HCT116 (cell line): Measurements from ENCODE around the gene UBIAD1. TPM values are rescaled to one million over a fixed set of nuclear protein-coding genes. Genes with fewer than 3 reads are reported as not detected.

Experiments used
- ATAC-seq: fragments of 200-7000 bp; cut with Tn5 transposase; 2 replicates; pipeline ENCODE4 v1.9.1; 2020; ENCODE audit warnings: mild to moderate bottlenecking, moderate library complexity
- BruUV-seq: library from RNA; stranded (reverse); fragments of 400-500 nt; replicated peaks from 2 replicates; lab custom pipeline; 2021; lab: Mats Ljungman, UMichigan
- CTCF ChIA-PET: fragments of 300-600 bp; sonication (Branson Sonifier 250); formaldehyde crosslinking; loops from one replicate; lab custom pipeline; 2021; ENCODE audit warnings: antibody characterized with exemption; lab: Charles Lee
- POLR2A ChIA-PET: fragments of 300-600, 350-600 bp; sonication (Branson Sonifier 250); formaldehyde crosslinking; loops from one replicate; lab custom pipeline; 2021; ENCODE audit warnings: antibody characterized with exemption; lab: Charles Lee
- RAD21 ChIA-PET, 2 experiments: fragments of 300-600 bp; sonication (Branson Sonifier 250); formaldehyde crosslinking; loops; one replicate each; lab custom pipeline; 2023; ENCODE audit warnings: low total read pairs in 2 of 2; ENCODE audit not compliant: uncharacterized antibody in 2 of 2, unreplicated experiment in 2 of 2, low non-redundant PET in 1 of 2; lab: Charles Lee
- DNase-seq: peaks from one replicate; pipeline ENCODE4 v3.0.0-alpha.2; 2010; ENCODE audit warnings: low read depth, low spot score
- H2AFZ ChIP-seq: fragments of 200-600 bp; shearing (Covaris generic), sonication (generic); 2 replicates; pipeline ENCODE4 v1.6.1; 2017; ENCODE audit warnings: low read depth, mixed run types, mixed read lengths, antibody characterized with exemption, low read length; ENCODE audit not compliant: poor library complexity, severe bottlenecking
- H3K27ac ChIP-seq: 2 replicates; pipeline ENCODE4 v1.5.1; 2012; ENCODE audit warnings: low read depth, low read length
- H3K27me3 ChIP-seq: fragments of 200-600 bp; sonication (generic); 2 replicates; pipeline ENCODE4 v1.6.1; 2016; ENCODE audit warnings: mixed run types, low read length, mixed read lengths; ENCODE audit not compliant: insufficient read depth
- H3K36me3 ChIP-seq, 2 experiments: fragments of 200-500 bp in 1 of 2; fragments of 200-600 bp in 1 of 2; sonication (Bioruptor generic) in 1 of 2; sonication (generic) in 1 of 2; 2 replicates each; pipeline versions ENCODE4 v1.5.1 to v1.6.1; 2014 to 2016; ENCODE audit warnings: low read length in 2 of 2, inconsistent platforms in 1 of 2, mixed read lengths in 1 of 2, mixed run types in 1 of 2; ENCODE audit not compliant: insufficient read depth in 2 of 2, control insufficient read depth in 1 of 2
- H3K4me1 ChIP-seq, 2 experiments: fragments of 200-600 bp in 1 of 2; sonication (generic) in 1 of 2; 2 replicates each; pipeline versions ENCODE4 v1.5.1 to v1.6.1; 2012 to 2017; ENCODE audit warnings: low read length in 2 of 2, inconsistent platforms in 1 of 2, mild to moderate bottlenecking in 1 of 2, mixed read lengths in 1 of 2, mixed run types in 1 of 2, moderate library complexity in 1 of 2; ENCODE audit not compliant: insufficient read depth in 2 of 2, control insufficient read depth in 1 of 2
- H3K4me2 ChIP-seq: fragments of 200-600 bp; sonication (generic); 2 replicates; pipeline ENCODE4 v1.6.1; 2017; ENCODE audit warnings: mixed run types, low read length, mixed read lengths
- H3K4me3 ChIP-seq, 2 experiments: fragments of 200-600 bp in 1 of 2; sonication (generic) in 1 of 2; replicated peaks in 1 of 2; 2 replicates each; pipeline ENCODE4 v1.5.1; 2011 to 2016; ENCODE audit warnings: low read length in 2 of 2, control low read depth in 1 of 2, low read depth in 1 of 2, mild to moderate bottlenecking in 1 of 2, mixed read lengths in 1 of 2, mixed run types in 1 of 2
- H3K79me2 ChIP-seq: fragments of 200-600 bp; sonication (generic); 2 replicates; pipeline ENCODE4 v1.6.1; 2017; ENCODE audit warnings: mild to moderate bottlenecking, mixed run types, low read length, moderate library complexity, mixed read lengths; ENCODE audit not compliant: insufficient read depth
- H3K9ac ChIP-seq: fragments of 200-600 bp; sonication (generic); 2 replicates; pipeline ENCODE4 v1.6.1; 2016; ENCODE audit warnings: low read length, mixed read lengths
- H3K9me2 ChIP-seq: fragments of 200-600 bp; sonication (generic), shearing (Covaris generic); 2 replicates; pipeline ENCODE4 v1.6.1; 2017; ENCODE audit warnings: mixed run types, mild to moderate bottlenecking, moderate library complexity; ENCODE audit not compliant: insufficient read depth
- H3K9me3 ChIP-seq, 2 experiments: fragments of 200-500 bp in 1 of 2; fragments of 200-600 bp in 1 of 2; sonication (Bioruptor generic) in 1 of 2; sonication (generic) in 1 of 2; 2 replicates each; pipeline ENCODE4 v1.6.1; 2014 to 2017; ENCODE audit warnings: low read length in 2 of 2, mixed read lengths in 2 of 2, inconsistent platforms in 1 of 2, low read depth in 1 of 2, mild to moderate bottlenecking in 1 of 2, mixed run types in 1 of 2, moderate library complexity in 1 of 2; ENCODE audit not compliant: control insufficient read depth in 1 of 2, insufficient read depth in 1 of 2
- H4K20me1 ChIP-seq: fragments of 200-600 bp; sonication (generic), shearing (Covaris generic); 2 replicates; pipeline ENCODE4 v1.6.1; 2017; ENCODE audit warnings: mixed run types, mild to moderate bottlenecking, moderate library complexity; ENCODE audit not compliant: insufficient read depth
- EGR1 ChIP-seq: IDR thresholded peaks from 2 replicates; pipeline ENCODE4 v1.6.1; 2012; ENCODE audit warnings: low read depth
- JUND ChIP-seq: IDR thresholded peaks from 2 replicates; pipeline ENCODE4 v1.6.1; 2012
- TCF7L2 ChIP-seq: IDR thresholded peaks from 2 replicates; pipeline ENCODE4 v1.7.0; 2011; ENCODE audit warnings: borderline replicate concordance, inconsistent platforms; ENCODE audit not compliant: insufficient read depth, insufficient read length; ENCODE audit errors: extremely low read depth
- YY1 ChIP-seq: IDR thresholded peaks from 2 replicates; pipeline ENCODE4 v1.6.1; 2011; ENCODE audit warnings: low read length, low read depth, moderate library complexity, mild to moderate bottlenecking; ENCODE audit not compliant: insufficient replicate concordance; ENCODE audit errors: extremely low read depth
- ZNF274 ChIP-seq: fragments of 200-500 bp; sonication (Bioruptor generic); IDR thresholded peaks from 2 replicates; pipeline ENCODE4 v1.6.1; 2014; ENCODE audit warnings: mild to moderate bottlenecking, low read depth, low read length, inconsistent platforms
- intact Hi-C: fragments of 100-400 bp; cut with micrococcal nuclease; formaldehyde crosslinking; loops from 2 replicates; pipeline ENCODE4 v1.10.0; 2022
- total RNA-seq: library from RNA; stranded (reverse); gene quantifications from one replicate; pipeline ENCODE4 v1.2.1, GENCODE V29; 2021; ENCODE audit not compliant: unreplicated experiment
- TF ChIP-seq, protein P1 (sequence below): IDR thresholded peaks from 2 replicates; pipeline ENCODE4 v1.6.1; 2012; ENCODE audit warnings: low read depth
- TF ChIP-seq, protein P2 (sequence below): IDR thresholded peaks from 2 replicates; pipeline ENCODE4 v1.6.1; 2011; ENCODE audit warnings: mild to moderate bottlenecking, low read length, moderate library complexity; ENCODE audit not compliant: insufficient replicate concordance; ENCODE audit errors: extremely low read depth

UBIAD1 gene
- total RNA-seq, 1 experiment from 2014 or later, result 17.2 TPM

DNA sequence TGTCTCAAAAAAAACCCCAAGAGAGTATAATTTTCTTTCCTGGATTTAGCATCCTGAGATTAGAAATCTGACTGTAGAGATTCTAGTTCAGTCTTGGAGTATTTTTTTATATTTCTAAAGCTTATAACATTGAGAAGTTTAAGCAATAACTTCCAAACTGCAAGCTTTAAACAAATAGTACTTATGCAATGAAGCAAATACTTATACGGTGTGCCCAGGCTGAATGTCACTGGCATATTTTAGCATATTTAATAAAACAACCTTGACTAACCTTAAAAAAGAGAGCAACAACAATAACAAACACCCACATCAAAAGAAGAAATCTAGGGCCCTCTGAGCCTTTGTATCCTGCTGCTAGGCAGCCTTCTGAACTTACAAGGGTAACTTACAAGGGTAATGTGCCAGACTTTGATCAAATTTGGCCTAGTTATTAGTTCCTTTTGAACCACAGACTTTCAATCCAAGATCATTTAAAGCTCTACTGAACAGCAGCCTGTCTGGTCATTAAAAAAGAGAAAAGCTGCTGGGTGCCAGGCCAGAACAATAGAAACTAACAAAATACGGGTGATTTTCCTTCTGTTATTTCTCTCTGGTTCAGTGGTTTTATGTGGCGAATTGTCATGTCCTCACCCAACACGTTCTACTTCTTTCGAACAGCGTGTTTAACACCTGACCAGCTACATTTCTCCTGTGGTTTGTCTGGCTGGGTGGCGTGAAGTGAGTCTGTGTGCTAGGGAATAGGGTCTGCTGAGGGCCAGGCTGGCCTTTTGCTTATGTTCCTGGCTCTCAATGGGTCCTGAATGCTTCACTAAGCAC, 26.9 kb upstream of the UBIAD1 start:
- no TSS peak for BruUV-seq
- no peaks in the 10 kb centered on the region for H3K27me3 ChIP-seq
- H3K36me3 ChIP-seq, result peaks cover 28 to 32% of the 10 kb centered on the region in 2 experiments; a peak in 3 of 4 replicates
- TF ChIP-seq EGR1 (no peak), TCF7L2 (no peak), YY1 (no peak), ZNF274 (no peak), JUND (no peak)
- TF ChIP-seq, protein P1, sequence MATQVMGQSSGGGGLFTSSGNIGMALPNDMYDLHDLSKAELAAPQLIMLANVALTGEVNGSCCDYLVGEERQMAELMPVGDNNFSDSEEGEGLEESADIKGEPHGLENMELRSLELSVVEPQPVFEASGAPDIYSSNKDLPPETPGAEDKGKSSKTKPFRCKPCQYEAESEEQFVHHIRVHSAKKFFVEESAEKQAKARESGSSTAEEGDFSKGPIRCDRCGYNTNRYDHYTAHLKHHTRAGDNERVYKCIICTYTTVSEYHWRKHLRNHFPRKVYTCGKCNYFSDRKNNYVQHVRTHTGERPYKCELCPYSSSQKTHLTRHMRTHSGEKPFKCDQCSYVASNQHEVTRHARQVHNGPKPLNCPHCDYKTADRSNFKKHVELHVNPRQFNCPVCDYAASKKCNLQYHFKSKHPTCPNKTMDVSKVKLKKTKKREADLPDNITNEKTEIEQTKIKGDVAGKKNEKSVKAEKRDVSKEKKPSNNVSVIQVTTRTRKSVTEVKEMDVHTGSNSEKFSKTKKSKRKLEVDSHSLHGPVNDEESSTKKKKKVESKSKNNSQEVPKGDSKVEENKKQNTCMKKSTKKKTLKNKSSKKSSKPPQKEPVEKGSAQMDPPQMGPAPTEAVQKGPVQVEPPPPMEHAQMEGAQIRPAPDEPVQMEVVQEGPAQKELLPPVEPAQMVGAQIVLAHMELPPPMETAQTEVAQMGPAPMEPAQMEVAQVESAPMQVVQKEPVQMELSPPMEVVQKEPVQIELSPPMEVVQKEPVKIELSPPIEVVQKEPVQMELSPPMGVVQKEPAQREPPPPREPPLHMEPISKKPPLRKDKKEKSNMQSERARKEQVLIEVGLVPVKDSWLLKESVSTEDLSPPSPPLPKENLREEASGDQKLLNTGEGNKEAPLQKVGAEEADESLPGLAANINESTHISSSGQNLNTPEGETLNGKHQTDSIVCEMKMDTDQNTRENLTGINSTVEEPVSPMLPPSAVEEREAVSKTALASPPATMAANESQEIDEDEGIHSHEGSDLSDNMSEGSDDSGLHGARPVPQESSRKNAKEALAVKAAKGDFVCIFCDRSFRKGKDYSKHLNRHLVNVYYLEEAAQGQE, result no peak
- TF ChIP-seq, protein P2, sequence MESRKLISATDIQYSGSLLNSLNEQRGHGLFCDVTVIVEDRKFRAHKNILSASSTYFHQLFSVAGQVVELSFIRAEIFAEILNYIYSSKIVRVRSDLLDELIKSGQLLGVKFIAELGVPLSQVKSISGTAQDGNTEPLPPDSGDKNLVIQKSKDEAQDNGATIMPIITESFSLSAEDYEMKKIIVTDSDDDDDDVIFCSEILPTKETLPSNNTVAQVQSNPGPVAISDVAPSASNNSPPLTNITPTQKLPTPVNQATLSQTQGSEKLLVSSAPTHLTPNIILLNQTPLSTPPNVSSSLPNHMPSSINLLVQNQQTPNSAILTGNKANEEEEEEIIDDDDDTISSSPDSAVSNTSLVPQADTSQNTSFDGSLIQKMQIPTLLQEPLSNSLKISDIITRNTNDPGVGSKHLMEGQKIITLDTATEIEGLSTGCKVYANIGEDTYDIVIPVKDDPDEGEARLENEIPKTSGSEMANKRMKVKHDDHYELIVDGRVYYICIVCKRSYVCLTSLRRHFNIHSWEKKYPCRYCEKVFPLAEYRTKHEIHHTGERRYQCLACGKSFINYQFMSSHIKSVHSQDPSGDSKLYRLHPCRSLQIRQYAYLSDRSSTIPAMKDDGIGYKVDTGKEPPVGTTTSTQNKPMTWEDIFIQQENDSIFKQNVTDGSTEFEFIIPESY, result no peak
- no peak for ATAC-seq
- H3K27ac ChIP-seq, result no peak overlapping the region
- no peaks in the 10 kb centered on the region for H3K9me3 ChIP-seq
- no peak overlapping the region for H3K9ac ChIP-seq
- H3K9me2 ChIP-seq, result no peaks in the 10 kb centered on the region
- H3K4me1 ChIP-seq, result no peaks in the 10 kb centered on the region; a peak in 1 of 4 replicates
- no peak overlapping the region for H3K4me3 ChIP-seq
- RAD21 ChIA-PET, result no interaction called here
- H4K20me1 ChIP-seq, result no peaks in the 10 kb centered on the region
- POLR2A ChIA-PET, result interaction anchor here (1.0 kb wide), 1 partner anchor 10 kb away, joined by 3 read pairs; no protein-coding TSS in a partner anchor
- intact Hi-C loops, result no loop called here
- no peak for DNase-seq
- CTCF ChIA-PET, result interaction anchor here (0.7 to 0.9 kb wide), 2 partner anchors 209 to 400 kb away, joined by 3 to 4 read pairs; no protein-coding TSS in a partner anchor
- H2AFZ ChIP-seq, result no peak overlapping the region
- H3K79me2 ChIP-seq, result no peaks in the 10 kb centered on the region
- no peak overlapping the region for H3K4me2 ChIP-seq
